Measurements from ENCODE around the gene FOXP1. TPM values are rescaled to one million over a fixed set of nuclear protein-coding genes. Genes with fewer than 3 reads are reported as not detected.

Gene FOXP1
- total and polyA plus RNA-seq, 9 of the 15 experiments (the other 6 are each of a cell fraction or from before 2014, with no cell fraction given), result 7.7 to 34.5 (median 13.7) TPM

GRCh38 chr3:71103430-71103921 lies 480.1 kb downstream of the FOXP1 start (continued):
- TF ChIP-seq GTF3C2 (IDR thresholded peaks at IDR 0.05; ENCODE audit: borderline replicate concordance, extremely low read depth, insufficient read length) (no peak), CHD1 (IDR thresholded peaks at IDR 0.05; ENCODE audit: low read length) (no peak), STAT5A (IDR thresholded peaks at IDR 0.05; ENCODE audit: borderline replicate concordance, low read length) (no peak), NR2C2 (CRISPR knock-in tag; IDR thresholded peaks at IDR 0.05) (no peak), NR2C2 (tag; IDR thresholded peaks at IDR 0.05) (no peak), RBM25 (IDR thresholded peaks at IDR 0.05; ENCODE audit: low read depth, low read length, severe bottlenecking) (no peak), PHF20 (IDR thresholded peaks at IDR 0.05; ENCODE audit: partially characterized antibody) (no peak), HMG20B (CRISPR knock-in tag; IDR thresholded peaks at IDR 0.05) (no peak), CHD4 (IDR thresholded peaks at IDR 0.05; ENCODE audit: insufficient read depth, insufficient replicate concordance, low read depth, low read length, poor library complexity, severe bottlenecking) (no peak), SLC30A9 (CRISPR knock-in tag; IDR thresholded peaks at IDR 0.05) (no peak), CTBP1 (IDR thresholded peaks at IDR 0.05; ENCODE audit: borderline replicate concordance) (no peak)
- TF ChIP-seq, protein P1, sequence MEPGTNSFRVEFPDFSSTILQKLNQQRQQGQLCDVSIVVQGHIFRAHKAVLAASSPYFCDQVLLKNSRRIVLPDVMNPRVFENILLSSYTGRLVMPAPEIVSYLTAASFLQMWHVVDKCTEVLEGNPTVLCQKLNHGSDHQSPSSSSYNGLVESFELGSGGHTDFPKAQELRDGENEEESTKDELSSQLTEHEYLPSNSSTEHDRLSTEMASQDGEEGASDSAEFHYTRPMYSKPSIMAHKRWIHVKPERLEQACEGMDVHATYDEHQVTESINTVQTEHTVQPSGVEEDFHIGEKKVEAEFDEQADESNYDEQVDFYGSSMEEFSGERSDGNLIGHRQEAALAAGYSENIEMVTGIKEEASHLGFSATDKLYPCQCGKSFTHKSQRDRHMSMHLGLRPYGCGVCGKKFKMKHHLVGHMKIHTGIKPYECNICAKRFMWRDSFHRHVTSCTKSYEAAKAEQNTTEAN (CRISPR knock-in tag; IDR thresholded peaks at IDR 0.05), result no peak
